ENCODE results near the gene SYF2.
"Not testable (repeated sequence)": the region's sequence is repeated elsewhere in the genome, so short reads cannot be mapped to it uniquely, and the experiment has no call there.

SYF2 gene

GRCh38 chr1:25204797-25205480 is 27.4 kb downstream of the SYF2 start:
- peak; percentile 36 for DNase-seq

DNA sequence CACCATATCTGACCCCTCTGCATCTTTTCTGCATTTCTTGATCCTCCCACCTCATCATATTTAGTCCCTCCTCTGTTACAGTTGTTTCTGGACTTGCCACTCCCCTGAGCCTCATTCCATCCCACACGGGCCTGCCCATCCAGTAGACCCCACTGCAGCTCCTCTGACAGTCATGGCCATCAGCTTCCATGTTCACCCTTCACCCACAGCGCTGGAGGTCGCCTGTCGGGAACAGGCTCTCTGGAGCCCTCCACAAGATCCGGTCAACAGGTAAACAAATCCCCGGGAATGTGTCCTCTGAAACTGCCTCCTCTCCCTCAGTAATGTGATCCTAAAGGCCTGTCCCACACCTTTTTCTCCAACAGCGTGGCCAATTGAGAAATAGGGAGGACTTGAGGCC is 31.3 kb downstream of the SYF2 start:
- no peak for DNase-seq

DNA sequence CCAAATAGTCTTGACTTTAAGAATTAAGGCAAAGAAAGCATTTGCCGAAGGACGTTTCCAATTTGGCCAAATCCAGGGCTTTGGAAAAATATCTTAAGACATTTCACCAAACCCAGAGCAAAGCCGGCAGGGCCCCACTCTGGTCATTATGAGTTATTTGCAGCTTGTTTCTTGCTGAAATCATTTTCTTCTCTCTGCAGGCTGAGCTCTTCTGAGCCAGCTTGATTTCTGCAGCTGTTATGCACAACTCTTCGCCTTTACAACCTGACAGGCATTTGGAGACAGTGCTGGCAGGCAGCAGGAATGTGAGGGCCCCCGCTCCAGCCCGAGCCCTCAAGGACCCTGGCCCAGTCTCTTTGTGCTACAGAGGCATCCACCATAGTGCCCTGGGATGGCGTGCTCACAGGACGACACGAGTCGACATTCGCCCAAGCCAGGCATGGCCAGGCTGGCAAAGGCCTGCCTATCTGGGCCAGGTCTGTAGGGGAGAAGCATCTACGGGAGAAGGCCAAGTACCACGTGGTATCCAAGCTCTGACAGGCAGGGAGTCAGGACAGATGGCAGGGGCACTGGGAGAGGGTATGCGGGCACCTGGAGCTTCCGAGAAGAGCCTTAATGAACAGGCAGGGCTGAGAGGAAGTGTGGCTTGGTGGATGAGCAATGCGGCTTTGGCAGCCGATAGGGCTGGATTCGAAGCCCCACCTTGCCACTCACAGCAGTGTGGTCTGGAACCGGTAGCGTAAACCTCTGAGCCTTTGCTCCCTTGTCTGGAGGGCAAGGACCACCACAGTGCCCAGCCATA is 32.3 kb downstream of the SYF2 start:
- DNase-seq = no peak

- DNase-seq = peak; percentile 81
Observed at GRCh38 chr1:25198663-25199252, 33.5 kb downstream of the SYF2 start.

- DNase-seq = no peak
Observed at GRCh38 chr1:25197982-25198662, 34.2 kb downstream of the SYF2 start.

DNA sequence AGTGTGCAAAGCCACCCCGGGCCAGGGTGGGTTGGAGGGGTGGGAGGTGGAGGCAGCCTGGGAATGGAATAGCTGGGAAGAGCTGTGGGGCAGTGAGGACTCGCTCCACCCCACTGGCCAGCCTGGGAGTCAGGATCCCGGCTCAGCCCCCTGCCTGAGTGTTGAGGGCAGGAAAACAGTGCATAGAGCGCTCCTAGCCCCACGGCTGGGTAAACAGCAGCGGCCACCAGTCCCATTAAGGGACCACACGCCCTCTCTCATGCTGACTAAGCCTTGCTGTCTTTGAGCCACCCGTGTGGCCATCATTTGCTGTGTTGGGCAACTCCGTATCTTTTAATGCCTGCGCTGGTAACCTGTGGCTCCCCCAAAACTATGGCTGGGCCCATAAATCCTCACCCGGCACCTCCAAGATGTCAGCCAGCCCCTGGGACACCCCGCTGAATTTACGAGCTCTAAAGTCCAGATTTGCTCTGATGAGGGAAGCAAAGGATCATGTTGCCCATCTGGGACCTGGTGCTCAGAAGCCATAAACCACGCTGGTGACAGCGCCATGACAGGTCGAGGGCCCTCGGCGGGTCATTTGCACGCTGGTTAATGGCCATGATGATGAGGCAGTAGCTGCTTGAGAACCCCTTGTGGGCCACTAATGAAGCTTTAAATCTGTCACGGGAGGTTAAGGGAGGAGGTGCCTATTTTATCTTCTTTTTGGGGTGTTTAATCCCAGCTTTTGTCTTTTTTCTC is 34.9 kb downstream of the SYF2 start:
- no peak for DNase-seq

GRCh38 chr1:25196830-25197229 is 35.5 kb downstream of the SYF2 start:
- no peak for DNase-seq

- peak; percentile 70 for DNase-seq
Observed at GRCh38 chr1:25195835-25196234, 36.5 kb downstream of the SYF2 start.

DNA sequence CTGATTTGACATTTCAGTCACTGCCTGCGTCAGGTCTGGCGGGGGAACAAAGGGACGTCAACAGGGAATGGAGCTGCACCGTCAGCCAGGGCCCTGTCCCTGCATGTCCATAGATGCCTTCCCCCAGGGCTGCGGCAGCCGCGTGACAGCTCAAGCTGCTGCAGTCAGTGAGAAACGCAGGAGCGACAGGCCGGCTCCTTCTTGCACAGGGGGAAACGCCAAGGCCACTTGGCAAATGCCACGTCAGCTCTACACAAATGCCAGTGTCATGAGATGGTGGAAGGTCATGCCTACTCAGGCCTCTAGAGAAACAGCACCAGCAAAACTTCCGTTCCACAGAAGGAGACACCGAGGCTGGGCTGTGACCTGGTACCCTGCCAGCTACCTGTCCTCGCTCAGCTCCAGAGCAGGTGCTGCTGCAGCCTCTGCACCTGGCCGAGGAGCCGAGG is 37.7 kb downstream of the SYF2 start:
- DNase-seq = no peak

- no peak for DNase-seq
Observed at GRCh38 chr1:25194054-25194453, 38.2 kb downstream of the SYF2 start.

DNA sequence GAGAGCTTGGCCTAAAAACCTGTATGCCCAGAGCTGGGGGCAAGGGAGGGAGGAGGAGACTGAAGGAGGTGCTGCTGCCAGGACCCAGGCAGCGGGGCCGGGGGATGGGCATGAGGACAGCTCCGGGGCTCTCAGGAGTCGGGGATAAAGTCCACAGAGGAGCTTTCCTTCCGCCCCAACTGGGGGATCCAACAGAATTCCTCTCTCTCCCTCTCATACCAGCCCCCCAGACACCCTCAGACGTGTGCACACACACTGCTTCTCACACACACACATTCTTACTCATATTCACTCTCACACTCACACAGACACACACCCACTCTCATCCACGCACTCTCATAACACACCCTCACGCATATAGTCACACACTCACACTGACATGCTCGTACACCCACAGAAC is 39.1 kb downstream of the SYF2 start:
- no peak for DNase-seq

- no peak for DNase-seq
Observed at GRCh38 chr1:25192154-25192553, 40.1 kb downstream of the SYF2 start.

DNA sequence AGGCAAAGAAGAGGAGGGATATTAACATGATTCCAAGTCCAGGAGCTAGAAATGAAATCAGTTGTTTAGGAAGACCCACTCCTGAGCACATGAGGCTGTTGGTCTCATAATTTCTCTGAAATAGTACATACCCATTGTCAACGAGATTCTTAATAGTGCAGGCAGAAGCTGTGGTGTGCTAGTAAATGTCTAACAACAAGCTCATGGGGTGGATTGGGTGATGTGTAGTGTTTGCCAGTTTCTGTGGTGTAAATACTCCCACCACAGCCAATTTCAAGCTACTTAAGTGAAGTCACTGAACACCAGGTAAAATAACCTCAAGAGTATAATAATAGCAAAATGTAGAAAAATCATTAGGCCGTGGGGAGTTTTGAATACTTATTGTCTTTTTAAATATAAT is 42.0 kb downstream of the SYF2 start:
- DNase-seq = no peak

GRCh38 chr1:25187904-25188303 is 44.4 kb downstream of the SYF2 start:
- not testable (repeated sequence) for DNase-seq

- no peak for DNase-seq
Observed at GRCh38 chr1:25187077-25187476, 45.2 kb downstream of the SYF2 start.

DNA sequence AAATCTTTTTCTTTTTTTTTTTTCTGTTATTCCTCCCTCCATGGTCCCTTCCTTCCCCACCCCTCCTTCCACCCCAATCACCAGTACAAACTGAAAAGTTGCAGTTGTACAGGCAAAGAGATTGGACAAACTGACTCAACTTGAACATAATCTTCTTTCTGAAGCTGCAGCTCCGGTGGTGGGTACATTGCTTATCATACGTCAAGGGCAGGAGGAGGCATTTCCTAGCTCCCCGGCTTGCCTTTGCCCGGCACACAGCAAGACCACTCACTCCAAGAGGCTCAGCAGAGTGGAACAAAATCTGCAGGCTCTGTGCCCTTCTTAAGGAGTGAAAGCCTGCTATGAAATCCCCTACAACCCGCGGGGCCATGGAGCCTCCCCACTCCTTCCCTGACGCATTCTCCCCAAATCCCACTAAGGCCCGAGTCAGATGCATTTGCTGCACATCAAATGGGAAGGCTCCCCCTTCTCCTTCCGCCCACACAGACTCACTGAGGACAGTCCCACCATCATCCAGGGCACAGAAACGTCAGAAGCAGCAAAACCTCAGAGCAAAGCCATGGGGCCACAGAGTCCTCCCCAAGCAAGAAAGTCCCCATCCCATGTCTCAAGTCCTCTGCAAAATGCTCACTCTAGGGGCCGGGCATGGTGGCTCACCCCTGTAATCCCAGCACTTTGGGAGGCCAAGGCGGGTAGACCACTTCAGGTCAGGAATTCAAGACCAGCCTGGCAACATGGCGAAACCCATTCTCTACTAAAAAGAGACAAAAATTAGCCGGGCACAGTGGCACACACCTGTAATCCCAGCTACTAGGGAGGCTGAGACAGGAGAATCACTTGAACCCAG is 45.9 kb downstream of the SYF2 start:
- DNase-seq = no peak

- no peak for DNase-seq
Observed at GRCh38 chr1:25185409-25186160, 46.7 kb downstream of the SYF2 start.

GRCh38 chr1:25184001-25184762 is 48.1 kb downstream of the SYF2 start:
- no peak for DNase-seq

- DNase-seq = no peak
Observed at GRCh38 chr1:25183126-25183980, 48.9 kb downstream of the SYF2 start.
